HUDEP-2 (cell line): ENCODE results near the gene SELE.

Experiments
- DNase-seq, 76 experiments: peaks; one replicate each; lab custom pipeline; 2025; ENCODE audit not compliant: unreplicated experiment in 76 of 76; lab: John Stamatoyannopoulos, UW

SELE gene, protein sequence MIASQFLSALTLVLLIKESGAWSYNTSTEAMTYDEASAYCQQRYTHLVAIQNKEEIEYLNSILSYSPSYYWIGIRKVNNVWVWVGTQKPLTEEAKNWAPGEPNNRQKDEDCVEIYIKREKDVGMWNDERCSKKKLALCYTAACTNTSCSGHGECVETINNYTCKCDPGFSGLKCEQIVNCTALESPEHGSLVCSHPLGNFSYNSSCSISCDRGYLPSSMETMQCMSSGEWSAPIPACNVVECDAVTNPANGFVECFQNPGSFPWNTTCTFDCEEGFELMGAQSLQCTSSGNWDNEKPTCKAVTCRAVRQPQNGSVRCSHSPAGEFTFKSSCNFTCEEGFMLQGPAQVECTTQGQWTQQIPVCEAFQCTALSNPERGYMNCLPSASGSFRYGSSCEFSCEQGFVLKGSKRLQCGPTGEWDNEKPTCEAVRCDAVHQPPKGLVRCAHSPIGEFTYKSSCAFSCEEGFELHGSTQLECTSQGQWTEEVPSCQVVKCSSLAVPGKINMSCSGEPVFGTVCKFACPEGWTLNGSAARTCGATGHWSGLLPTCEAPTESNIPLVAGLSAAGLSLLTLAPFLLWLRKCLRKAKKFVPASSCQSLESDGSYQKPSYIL

DNA sequence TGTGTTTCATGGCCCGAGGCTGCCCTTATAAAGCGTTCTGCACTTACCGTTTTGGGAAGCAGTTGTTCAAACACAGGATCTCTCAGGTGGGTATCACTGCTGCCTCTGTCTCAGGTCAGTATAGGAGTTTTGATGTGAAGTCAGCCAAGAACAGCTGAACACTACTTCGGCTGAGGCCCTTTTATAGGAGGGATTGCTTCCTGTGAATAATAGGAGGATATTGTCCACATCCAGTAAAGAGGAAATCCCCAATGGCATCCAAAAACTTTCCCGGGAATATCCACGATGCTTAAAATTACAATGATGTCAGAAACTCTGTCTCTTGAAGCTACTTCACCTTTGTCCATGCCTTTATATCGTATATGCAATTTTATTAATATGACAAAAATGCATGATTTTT lies at the start of gene SELE:
TSS of gene SELE (minus strand) at position 156 of the 400 bp plus-strand sequence. CDS start 467 bp downstream, outside the sequence.
- no peak for DNase-seq

DNA sequence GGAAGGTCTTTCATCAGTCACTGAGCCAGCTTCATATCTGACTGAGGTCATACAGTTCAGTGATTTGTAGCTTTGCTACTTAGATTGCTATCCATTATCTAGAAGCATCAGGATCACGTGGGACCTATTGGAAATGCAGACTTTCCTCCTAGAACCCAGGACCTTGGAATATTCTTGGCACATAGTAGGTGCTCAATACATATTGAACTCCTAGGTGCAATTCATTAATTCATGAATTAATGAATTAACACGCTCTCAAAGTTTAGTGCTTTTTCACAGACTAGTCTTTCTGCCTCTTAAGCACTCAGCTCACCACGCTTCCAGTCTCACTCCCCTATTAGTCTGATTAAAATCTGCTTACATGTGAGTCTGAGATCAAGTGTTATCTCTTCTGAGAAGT lies 48.7 kb upstream of the SELE start:
- no peak for DNase-seq

DNA sequence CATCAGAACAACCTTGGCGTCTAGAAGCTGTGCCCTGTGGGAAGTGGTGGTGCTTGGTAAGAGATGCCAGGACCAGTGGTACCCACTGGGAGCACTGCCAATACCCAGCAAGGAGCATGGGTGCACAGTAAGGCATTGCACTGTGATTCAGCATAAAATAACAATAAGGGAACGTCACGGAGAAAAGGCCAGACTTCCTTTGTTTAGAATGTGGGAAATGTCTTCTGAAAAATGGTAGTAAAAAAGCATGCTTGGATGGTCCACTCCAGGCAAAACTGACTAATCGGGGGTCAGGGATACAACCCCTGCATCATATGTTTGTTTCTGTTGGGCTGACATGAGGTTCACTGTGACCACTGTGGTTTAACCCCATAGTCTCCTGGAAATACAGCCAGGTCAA lies 46.1 kb upstream of the SELE start:
- no peak for DNase-seq

DNA sequence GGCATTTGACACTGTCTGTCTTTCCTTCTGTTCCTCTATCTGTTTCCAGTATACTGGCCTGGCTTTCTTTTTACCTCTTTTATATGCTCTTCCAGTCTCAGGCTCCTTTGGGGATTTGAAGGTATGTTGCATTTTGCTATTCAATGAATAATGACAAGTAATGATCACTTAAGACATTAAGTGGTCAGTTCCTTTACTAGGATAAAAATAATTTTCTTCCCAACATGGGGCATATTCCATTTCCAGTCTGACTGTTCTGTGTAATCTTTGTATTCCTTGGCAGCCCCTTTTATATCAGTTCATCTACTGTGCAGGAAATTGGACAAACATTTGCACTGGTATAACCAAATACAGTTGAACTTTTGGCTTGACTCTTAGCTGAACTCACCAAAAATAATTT lies 45.3 kb upstream of the SELE start:
- no peak for DNase-seq

DNA sequence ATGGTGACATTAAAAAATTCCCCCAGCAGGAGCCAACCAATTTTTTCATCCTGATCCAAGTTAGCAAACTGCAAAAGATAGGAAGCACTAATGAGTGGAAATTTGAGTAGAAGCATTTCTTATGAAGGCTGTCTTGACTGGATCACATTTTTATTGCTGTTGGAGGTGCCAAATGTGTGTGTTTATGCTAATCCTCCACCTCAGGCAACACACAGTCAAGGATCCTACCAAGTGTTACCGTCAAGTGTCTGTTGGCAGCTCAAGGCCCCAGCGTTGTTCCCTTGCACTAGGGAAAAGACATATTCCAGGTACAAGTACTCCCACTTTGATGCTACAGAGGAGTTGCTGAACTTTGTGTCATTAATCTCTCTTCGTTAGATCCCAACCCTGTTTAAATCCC lies 42.6 kb upstream of the SELE start:
- DNase-seq = no peak

DNA sequence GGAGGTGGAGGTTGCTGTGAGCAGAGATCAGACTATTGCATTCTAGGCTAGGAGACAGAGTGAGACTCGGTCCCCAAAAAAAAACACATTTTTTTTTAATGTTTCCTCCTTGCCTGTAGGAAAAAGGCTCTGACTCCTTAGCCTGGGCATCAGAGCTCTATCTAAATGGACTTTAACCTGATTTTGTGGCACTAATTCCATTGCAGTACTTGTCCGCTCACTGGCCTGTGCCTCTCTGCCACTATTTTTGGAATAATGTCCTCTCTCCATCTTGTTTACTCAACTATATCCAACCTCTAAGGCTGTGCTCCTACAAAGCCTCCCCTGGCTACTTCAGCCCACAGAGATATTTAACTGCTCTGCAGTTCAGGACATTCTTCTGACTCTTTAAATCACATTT lies 34.3 kb upstream of the SELE start:
- DNase-seq = no peak

DNA sequence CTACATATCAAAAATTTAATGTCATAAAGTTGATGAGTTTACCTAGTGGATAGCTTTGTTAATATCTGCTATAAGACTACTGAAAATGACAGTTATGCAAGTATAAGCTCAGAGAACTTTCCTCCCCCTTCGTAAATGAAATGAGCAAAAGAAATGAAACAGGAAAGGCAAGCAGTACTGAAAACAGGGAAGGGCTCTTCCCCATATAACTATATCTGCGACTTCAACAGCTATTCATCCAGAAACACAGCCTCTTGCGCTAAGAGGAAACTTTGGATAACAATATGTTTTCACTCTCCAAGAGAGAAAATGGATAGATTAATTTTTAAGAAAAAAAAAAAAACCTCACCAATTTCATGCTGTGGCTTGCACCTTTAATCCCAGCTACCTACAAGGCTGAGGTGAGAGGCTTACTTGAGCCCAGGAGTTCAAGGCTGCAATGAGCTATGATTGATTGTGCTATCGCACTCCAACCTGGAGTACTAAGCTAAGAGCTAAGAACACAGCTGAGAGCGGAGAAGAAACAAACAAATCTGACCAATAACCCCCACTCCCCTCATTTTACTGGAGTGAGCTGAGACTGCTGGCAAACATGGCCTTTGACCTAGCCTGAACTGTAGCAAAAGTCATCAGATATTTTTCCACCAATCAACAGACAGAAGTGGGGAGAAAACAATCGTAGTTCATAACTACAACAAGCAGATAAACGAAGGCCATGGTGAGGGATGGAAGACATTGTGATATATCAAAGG lies 31.9 kb upstream of the SELE start:
- no peak for DNase-seq

DNA sequence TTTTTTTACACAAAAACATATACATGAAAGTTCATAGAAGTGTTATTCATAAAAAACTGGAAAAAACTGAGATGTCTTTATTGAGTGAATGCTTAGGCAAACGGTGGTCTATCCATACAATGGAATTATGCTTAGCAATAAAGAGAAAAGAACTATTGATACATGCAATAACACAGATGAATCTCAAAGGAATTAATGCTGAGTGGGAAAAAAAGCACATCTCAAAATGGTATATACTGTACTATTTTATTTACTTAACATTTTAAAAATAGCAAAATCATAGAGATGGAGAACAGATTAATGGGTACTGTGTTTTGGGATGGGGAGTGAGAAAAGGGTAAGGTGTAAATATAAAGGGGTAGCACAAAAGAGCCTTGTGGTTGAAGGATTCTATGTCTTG lies 31.0 kb upstream of the SELE start:
- no peak for DNase-seq

DNA sequence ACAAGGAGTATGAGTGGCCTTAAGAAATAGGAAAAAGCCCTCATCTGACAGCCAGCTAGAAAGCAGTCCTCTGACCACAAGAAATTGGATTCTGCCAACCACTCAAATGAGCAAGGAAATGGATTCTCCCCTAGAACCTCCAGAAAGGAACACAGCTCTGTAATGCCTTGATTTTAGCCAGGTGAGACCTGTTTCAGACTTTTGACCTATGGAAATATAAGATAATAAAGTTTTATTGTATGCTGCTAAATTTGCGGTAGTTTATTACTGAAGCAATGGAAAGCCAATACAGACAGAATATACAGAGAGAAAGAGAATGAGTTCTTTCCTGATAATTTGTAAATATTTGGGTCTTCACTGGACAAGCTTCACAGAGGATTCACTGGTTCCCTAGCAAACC lies 28.8 kb upstream of the SELE start:
- DNase-seq = peak in 1 of 76 experiments; percentile 1

DNA sequence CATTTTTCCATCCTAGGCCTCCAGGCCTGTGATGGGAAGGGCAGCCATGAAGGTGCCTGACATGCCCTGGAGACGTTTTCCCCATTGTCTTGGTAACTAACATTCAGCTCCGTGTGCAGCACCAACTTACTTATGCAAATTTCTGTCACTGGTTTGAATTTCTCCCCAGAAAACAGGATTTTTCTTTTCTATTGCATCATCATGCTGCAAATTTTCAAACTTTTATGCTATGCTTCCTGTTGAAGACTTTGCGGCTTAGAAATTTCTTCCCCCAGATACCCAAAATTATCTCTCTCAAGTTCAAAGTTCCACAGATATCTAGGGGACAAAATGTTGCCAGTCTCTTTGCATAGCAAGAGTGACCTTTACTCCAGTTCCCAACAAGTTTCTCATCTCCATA lies 25.2 kb upstream of the SELE start:
- no peak for DNase-seq

DNA sequence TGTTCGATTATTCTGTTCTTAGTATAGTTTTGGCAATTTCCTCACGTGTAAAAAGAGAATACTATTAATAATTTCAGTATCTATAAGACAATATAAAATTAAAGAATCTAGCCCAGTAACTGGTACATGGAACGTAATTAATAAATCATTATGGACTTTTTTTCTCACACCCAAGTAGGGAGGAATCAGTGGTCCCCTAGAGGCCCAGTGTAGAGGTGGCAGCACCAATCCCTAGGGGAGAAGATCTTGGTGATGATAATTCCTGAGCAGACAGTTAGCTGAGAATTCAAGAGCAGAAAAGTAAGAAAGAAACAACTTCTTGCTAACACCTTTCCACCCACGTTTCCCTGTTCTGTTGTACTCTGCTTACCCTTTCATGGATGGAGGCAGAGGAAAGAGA lies 19.7 kb upstream of the SELE start:
- no peak for DNase-seq

DNA sequence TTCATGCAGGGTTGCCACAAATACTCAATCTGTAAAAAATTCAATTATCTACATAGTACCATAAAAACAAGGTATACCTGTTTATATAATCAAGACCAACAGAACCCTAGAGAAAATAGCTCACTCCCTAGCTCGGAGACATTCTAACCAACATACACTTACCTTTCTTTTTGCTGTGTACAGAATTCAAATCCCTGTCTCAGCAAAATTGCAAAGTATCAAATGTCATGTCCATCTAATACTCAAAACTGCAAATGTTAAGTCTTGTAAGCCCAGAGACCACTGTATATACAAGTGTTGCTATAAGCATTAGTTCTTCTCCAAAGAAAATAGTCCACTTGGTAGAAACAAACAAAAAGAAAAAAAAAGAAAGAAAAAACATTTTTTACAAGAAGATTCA lies 16.2 kb upstream of the SELE start:
- no peak for DNase-seq

DNA sequence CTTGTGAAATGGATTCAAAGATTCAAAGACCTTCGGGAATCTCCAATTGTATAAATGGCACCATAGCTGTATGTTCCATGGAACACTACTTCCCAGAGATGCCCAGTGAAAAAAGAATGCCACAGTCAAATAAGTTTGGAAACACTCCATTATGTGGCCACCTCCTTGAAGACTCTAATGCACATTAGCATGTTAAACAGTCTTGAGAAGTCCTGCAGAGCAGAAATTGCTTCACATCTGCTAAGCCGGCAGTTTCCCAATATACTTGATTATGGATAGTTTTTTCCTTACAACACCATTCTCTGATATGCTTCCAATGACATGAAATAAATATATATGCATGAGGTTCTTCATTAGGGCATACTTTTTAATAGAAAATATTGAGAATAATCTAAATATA lies 12.7 kb upstream of the SELE start:
- no peak for DNase-seq

DNA sequence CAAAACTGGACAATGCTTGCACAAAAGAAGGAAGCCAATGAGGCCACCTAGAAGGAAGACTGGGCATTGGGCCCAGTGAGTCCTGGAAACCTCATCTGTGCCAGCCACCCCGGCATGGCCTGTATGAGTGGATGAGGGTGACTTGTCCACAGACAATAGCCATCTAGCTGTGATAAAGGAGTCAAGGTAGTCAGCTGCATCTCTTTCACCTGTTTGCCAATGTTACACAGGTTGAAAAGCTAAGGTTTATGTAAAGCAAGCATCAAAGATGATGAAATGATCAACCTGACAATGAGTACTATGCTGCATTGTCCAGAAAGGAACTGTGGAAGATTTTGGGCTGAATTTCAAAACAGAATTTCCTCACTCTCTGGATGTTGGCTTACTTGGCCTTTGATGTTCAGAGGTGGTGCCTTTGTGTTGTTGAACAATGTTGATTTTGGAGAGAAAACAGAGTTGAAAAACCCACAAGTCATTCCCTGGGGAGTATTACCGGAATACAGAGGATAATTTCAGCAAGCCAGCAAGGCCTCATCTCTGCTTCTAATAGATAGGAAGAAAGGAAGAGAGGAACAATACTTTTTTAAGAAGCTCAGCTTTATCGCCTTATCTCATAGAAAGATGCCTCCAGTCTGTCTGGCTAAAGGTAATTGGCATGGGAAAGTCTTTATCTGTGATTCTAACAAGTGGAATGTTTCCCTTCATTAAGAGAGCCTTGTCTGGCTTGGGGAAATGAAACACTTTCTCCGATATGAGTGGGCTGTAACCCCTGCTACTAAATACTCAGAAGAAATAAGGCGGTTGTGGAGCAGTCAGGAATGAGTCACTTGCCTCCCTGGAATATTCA lies 11.4 kb upstream of the SELE start:
- no peak for DNase-seq

DNA sequence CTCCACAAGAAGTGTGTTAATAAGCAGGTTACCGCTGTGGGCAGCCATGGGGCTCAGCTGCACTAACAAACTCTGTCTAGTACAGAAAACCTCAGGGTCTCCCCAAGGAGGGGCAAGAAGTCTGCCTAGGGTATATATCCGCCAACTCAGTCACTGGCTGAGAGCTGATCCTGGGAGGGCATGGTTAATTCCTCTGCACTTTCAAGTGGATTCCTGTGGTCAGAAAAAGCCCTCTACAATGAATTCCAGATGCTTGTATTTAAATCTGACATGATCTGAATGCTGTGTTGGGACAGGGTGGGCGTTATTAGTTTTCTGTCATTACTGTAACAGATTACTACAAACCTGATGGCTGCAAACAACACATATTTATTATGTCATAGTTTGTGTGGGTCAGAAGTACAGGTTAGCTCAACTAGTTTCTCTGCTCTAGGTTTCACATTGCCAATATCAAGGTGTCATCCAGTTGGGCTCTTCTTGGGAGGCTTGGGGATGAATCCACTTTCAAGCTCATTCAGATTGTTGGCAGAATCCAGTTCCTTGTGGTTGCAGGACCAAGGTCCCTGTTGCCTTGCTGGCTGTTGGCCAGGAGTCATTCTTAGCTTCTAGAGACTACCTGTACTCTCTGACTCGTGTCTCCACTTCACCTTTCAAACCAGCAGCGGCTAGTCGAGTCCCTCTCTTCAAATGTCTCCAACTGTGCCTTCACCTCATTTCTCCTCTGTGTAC lies 8.0 kb upstream of the SELE start:
- DNase-seq = no peak

DNA sequence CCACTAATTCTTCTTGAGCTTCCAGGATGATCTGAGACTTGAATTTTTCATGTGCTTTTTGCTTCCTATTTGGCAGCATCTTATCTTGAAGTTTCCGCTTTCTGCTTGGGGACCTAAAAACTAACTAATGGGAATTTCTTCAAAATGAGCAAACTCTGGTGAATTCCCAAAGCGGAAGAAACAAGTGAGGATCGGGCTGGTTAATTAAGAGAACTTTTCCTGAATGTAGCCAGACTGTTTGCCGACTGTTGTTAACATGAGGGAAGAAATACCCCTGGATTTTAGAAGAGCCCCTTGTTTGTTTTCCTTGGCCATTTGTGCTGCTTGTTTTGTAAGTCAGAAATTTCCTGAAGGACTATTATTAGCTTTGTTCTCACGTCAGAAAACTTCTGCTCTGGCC lies 6.1 kb upstream of the SELE start:
- no peak for DNase-seq

DNA sequence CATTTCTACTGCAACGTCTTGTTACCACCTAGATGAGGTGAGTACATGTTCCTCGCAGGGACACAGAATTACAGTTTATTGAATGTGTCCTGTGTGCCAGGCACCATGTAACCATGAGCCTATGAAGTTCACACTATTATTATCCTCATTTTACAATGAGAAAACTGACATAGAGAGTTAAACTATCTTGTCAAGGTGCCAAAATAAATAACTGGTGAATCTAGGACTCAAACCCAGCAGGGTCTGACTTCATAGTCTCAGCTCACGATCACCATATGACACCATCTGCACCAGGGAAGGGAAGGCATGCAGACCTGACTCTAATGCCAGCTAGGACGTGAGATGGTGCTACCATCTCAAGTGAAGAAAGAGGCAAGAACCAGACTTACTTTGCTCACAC lies 2.4 kb downstream of the SELE start:
- no peak for DNase-seq

DNA sequence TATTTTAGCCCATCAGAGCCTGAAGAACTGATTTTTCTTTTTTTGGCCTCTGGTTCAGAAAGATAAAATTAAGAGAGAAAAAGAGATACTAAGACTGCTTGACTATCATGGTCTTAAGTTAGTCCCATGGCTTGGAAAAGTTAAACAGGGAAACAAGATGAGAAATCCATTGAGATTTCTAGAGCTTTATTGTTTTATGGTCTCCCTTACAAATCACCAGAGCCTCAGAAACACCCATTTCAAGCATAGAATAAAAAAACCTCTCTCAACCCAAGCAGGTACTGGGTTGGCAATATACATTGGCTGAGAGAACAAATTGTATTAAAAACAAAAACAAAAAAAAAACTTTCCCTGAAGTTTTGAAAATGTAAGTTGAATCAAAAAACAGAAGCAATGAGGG lies 3.9 kb downstream of the SELE start:
- no peak for DNase-seq

DNA sequence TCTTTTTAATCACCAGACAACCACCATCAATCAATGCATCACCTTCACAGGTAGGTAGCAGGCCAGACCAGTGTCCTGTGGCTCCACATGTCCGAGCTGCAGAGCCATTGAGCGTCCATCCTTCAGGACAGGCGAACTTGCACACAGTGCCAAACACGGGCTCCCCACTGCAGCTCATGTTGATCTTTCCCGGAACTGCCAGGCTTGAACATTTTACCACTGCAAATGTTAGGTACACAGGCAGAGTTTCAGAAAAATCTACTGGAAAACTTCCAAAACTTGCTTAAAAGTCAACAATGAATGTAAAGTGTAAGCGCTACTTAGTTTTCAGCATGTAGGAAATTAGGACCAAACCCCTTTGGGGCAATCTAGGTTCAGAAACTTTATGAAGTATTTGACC lies 6.6 kb downstream of the SELE start:
- no peak for DNase-seq

DNA sequence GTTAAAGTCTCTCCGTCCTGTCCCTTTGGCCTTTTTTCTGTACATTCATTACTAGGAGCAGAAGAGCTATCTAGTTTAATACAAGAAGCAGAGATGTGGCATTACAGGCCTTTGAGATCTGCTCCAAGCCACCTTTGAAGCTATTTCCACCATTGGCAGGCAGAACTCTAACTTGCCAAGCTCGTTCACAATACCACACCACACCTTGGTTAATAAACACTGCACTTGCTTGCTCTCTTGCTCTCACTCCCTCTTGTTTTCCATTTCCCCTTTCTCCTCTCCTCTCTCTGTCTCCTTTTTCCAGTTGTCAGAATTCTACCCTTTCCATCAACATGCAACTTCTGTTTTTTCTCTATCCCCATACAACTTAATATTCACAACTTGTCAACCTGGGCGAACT lies 7.0 kb downstream of the SELE start:
- DNase-seq = no peak
